ENCODE results near the gene XPC.
"Not testable (repeated sequence)": the region's sequence is repeated elsewhere in the genome, so short reads cannot be mapped to it uniquely, and the experiment has no call there.

Gene XPC

GRCh38 chr3:14130707-14131106, 47.7 kb downstream of the XPC start:
- DNase-seq: no peak

- DNase-seq: no peak
Measured at GRCh38 chr3:14130230-14130629, 48.2 kb downstream of the XPC start.

DNA sequence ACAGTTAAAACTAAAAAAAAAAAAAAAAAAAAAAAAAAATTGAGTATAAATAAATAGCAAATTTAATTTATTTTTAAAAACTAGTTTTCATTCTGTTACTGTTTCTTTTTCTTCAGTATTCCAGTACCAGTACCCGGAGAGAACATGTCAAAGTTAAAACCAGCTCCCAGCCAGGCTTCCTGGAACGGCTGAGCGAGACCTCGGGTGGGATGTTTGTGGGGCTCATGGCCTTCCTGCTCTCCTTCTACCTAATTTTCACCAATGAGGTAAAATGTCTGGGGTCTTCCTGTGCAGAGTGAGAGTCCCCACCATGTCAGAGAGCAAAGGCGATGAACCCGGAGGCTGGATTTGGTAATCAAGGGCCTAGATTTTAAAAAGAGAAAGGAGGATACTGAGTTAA, 49.1 kb downstream of the XPC start:
- DNase-seq: no peak

GRCh38 chr3:14128724-14129123, 49.7 kb downstream of the XPC start:
- no peak for DNase-seq

DNA sequence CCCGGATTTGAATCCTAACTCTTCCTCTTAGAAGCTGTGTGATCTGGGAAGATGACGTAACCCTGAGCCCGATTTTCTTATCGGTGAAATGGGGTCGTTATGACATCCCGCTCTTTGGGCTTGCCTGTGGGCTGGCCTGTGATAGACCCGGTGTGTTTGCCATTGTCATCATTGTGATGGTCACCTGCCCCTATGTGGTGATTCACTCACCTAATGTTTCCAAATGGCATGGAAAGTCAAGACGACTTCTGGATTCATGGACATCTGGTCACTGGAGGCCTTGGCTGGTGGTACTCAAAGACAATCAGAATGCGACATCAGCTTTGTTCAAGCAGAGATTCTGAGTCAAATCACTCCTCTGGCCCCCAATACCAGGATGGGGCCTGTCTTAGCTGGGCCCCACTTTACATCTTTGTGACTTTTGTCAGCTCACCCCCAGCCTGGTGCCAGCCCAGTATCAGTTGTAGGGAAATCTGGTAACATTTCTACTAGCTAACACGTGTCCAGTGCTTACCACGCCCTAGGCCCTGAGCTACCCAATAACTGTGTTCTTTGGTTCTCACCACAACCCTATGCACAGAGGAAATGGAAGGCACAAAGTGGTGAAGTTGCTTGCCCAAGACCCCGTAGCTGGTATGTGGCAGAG, 50.8 kb downstream of the XPC start:
- no peak for DNase-seq

DNA sequence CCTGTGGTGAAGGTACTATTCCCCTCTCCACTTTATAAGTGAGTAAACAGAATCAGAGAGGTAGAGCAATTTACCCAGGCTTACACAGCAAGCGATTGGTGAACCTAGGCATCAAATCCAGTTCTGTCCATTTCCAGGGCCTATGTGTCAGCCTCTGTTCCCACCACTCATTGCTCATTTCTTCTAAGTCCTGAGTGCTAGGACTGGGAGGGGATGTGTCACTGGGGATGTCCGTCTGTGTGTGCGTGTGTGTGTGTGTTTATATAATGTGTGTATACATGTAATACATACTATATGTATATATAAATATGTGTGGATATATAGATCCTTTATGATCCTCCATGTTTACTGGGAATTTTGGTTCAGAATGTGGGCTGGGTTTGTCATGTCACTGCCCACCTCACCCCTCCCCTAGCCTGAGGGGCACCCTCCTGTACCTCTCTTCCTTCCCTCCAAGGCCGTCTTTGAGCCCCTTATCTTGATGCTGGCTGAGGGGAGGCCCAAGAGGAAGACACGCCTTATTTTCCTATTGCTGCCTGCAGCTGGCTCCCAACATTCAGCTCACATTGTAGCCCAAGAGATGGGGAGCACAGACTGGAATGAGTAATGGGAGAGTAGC, 51.4 kb downstream of the XPC start:
- DNase-seq: no peak

GRCh38 chr3:14126017-14126886, 52.1 kb downstream of the XPC start:
- DNase-seq: no peak

GRCh38 chr3:14125193-14126016, 53.0 kb downstream of the XPC start:
- DNase-seq: no peak

GRCh38 chr3:14124615-14125192, 53.7 kb downstream of the XPC start, which contains the start of the genes CHCHD4 and TMEM43:
Gene CHCHD4, minus strand, starts transcription at chr3:14124870. Its CDS starts 194 bp downstream, at chr3:14124676.
Gene TMEM43, plus strand, starts transcription at chr3:14125052. Its CDS starts 142 bp downstream, at chr3:14125194.
- DNase-seq: peak; percentile 90

GRCh38 chr3:14124223-14124614, 54.2 kb downstream of the XPC start:
- no peak for DNase-seq

DNA sequence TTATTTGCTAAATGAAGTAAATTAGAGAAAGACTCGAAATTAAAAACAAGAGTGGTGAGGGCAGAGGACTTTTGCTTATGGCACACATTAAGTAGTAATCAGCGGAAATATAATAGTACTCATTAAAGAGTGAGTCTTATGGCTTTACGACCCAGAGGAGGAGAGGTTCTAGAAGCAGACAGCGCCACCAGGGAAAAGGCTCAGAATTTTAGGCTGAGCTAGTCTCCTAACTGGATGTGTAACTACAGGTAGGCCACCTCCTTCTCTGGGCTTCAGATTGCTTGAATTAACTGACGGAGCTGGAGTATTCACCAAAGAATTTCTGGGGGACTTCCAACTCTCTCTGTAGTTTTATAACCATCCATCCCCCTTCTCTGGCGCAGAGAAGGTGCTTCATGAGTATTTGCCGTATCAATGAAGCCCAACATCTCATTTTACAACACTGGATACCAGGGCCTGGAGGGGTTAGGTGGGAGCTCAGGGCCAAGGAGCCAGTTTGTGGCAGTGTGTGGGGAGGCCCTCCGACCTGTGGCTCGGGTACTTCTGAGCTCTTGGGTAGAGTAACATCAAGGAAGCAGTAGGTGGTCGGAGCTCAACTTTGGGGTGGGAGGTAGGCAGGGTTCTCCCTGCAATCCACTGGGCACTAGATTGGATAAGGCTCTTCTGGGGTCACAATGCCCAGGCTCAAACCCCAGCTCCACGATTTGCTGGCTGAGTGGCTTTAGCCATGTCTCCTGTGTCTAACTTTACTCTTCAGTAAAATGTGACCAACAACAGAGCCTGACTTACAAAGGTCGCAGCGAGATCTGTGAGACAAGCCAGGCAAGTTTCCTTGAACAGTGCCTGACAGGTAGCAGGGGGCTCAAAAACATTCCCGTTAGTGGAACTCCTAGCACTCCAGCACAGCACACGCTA, 54.8 kb downstream of the XPC start:
- no peak for DNase-seq

- no peak for DNase-seq
Measured at GRCh38 chr3:14122301-14122700, 56.1 kb downstream of the XPC start.

DNA sequence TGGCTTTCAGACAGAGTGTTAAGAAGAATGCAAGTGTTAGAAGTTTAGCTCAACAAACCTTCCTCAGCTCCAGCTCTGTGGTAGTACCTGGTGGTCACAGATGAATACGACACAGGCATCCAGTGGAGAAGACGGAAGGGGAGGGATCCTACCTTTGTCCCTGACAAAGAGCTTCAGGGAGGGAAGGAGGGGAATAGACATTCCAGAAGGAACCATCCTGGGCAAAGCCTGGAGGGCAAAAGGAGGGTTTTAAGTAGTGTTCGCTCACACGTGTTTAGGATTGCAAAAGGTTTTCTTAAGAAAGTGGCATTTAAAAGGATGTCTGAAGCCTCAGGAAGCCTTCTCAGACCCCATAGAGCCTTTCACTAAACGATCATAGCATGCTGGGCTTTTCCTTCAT, 56.5 kb downstream of the XPC start:
- DNase-seq: no peak

- not testable (repeated sequence) for DNase-seq
Measured at GRCh38 chr3:14120921-14121448, 57.4 kb downstream of the XPC start.

DNA sequence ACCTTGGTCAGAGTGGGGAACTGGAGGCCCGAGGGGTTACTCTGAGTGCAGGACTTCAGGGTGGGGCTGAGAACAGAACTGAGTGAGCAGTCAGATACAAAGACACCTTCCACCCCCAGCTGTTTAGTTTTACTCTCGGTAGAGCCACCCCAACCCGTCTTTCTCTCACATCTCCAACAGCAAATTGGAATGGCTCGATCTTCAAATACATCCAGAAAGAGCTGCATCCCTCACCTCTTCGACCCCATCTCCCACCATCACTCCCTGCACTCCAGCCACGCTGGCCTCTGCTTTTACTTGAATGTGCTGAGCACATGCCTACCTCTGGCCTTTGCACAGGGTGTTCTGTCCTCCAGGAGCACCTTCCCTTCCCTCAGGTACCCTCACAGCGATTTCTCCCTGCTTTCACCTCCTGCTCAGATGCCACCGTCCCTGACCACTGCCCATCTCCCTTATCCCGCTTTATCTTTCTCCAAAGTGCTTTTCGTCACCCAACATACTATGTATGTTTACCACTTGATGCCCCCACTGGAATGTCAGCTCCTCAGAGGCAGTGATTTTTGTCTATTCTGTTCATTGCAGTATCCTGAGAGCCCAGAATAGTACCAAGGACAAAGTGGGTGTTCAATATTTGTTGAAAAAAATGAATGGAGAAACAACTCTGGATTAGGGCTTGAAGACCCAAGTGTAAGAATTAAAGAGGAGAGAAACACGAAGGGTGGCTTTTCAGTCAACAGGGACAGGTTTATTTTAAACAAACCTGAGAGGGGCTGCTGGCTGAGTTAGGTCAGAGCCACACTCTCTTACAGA, 58.1 kb downstream of the XPC start:
- DNase-seq: no peak

DNA sequence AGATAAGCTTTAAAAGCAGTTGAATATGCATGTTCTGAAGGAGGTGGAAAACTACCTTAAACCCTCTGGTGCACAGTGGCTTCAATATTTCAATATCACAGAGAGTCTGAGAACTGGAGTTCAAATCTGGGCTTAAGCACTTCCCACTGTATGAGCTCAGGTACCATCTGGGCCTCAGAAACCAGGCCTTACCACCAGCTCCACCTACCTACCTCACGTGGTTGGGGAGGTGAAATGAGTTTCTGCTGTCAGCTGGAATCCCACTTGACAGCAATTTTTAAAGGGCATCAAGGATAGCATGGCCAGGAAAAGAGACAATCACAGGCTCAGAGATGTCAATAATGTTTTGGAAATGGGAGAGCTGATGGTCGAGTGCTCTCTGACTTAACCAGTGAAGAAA, 58.8 kb downstream of the XPC start:
- no peak for DNase-seq

DNA sequence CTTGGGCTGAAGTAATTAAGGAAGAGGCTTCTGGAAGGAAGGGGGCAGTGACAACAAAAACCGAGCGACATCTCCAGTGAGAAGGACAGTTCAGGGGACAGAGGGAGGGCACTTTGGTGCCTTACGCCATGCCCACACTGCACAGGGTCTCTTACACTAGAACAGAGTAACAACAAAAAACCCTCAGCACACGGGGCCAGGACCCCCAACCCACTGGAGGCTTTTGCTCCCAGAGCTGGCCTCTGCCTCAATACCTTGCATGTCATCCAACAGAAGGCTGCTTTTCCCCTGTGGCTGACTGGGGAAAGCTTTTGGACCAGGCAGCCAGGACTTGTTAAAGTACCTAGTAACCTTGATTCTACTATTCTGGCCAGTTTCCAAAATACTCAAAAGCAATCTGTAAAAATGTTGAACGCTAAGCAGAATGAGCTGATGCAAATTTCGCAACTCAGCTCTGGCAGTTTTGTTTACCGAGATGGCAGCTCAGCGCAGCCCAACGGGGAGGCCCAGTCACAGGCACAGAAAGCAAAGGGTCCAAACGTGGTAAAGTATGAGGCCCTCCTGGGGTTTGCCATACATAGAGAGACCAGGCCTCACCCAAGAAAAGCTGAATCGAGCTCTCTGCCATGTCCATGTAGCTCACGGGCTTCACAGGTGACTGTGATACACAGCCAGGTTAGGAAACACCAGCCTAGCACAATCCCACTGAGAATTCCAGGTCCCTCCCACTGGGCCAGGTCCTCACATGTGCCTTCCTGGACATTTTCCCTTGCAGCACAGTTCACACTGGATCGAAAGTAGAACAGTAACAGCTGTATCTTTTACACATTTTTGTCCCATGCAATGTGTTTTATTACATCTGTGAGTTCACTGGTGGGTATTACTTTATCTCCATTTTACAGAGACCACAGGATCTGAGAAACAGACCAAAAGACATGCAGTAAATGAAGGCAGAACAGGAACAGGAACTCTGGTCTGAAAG, 59.7 kb downstream of the XPC start:
- DNase-seq: no peak

DNA sequence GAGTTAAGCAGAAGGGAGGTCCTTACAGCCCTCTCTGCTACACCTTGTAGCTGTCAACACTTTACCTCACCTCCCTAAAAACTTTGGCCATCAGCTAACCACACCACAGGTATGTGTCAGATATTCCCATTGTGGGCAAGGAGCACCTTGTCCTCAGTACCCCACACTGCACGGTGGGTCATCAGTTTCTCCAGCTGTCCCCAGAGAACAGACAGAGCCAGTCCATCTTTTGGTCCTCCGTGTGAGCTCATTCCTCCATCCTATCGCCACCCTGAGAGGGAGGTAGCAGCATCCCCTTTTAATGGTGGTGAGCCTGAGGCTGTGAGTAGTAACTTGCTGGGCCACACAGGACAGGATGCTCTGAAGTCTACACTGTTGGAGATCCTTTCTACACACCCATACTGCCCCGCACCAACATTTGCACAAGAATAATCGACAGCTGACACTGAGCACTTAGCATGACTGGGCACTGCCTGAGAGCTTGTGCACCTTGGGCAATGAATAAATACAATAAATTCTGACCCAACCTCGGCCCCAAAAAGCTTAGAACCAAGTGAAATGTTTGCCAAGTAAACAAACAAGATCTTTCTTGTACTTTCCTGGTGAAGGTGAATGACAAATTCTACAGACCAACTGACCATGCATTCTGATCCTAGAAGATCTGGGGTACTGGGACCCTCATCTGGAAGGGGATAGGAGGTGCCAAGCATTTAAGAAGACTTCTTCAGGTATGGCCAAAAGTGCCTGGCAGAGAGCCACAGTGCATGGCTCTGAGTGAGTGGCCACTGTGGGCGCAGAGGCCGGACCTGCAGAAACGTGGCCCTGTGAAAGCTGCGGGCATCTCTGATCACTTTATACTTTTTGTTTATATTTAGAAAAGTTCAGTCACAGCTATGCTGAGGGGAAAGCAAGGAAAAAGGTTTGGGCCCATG, 60.7 kb downstream of the XPC start:
- DNase-seq: no peak
